Fibroblast of peridontal ligament (primary cell): ENCODE results near the gene OR52W1.
A peak's percentile ranks its signal among the peaks of the same experiment; 100 is the strongest.

Experiments used
- DNase-seq: peaks from one replicate; pipeline ENCODE4 v3.0.0-alpha.2; 2010; ENCODE audit errors: extremely low read depth

The OR52W1 gene

GRCh38 chr11:6199174-6199810, at the start of gene OR52W1:
OR52W1 (plus strand) TSS chr11:6199224; CDS start chr11:6199224, 0 bp downstream.
- no peak for DNase-seq

- no peak for DNase-seq
Measured at GRCh38 chr11:6151117-6151516, 47.9 kb upstream of the OR52W1 start.

- no peak for DNase-seq
Measured at GRCh38 chr11:6152126-6152525, 46.9 kb upstream of the OR52W1 start.

- DNase-seq, result no peak
Measured at GRCh38 chr11:6156628-6157359, 42.2 kb upstream of the OR52W1 start.

GRCh38 chr11:6170226-6170625, 28.8 kb upstream of the OR52W1 start, which contains the start of gene OR52B2:
OR52B2 (minus strand) TSS chr11:6170326; CDS start chr11:6170326, 0 bp downstream.
- no peak for DNase-seq

GRCh38 chr11:6175440-6175839, 23.6 kb upstream of the OR52W1 start:
- DNase-seq, result no peak

GRCh38 chr11:6191742-6192141, 7.3 kb upstream of the OR52W1 start:
- DNase-seq, result no peak

GRCh38 chr11:6194065-6194581, 4.9 kb upstream of the OR52W1 start:
- no peak for DNase-seq

GRCh38 chr11:6196396-6196795, 2.6 kb upstream of the OR52W1 start:
- no peak for DNase-seq

- DNase-seq, result no peak
Measured at GRCh38 chr11:6197466-6198200, 1.4 kb upstream of the OR52W1 start.

GRCh38 chr11:6200975-6201374, 2.0 kb downstream of the OR52W1 start:
- no peak for DNase-seq

GRCh38 chr11:6201481-6201880, 2.5 kb downstream of the OR52W1 start:
- DNase-seq, result no peak

- peak; percentile 3 for DNase-seq
Measured at GRCh38 chr11:6202041-6202440, 3.0 kb downstream of the OR52W1 start.

GRCh38 chr11:6203327-6203726, 4.3 kb downstream of the OR52W1 start:
- no peak for DNase-seq

GRCh38 chr11:6204706-6205105, 5.7 kb downstream of the OR52W1 start:
- DNase-seq, result no peak

- DNase-seq, result no peak
Measured at GRCh38 chr11:6205366-6205765, 6.3 kb downstream of the OR52W1 start, which contains the start of gene C11orf42. C11orf42 (plus strand) TSS chr11:6205557; CDS start chr11:6205616, 59 bp downstream.

- DNase-seq, result peak; percentile 2
Measured at GRCh38 chr11:6206456-6207180, 7.6 kb downstream of the OR52W1 start.

GRCh38 chr11:6209801-6210200, 10.8 kb downstream of the OR52W1 start:
- no peak for DNase-seq

GRCh38 chr11:6210274-6210955, 11.4 kb downstream of the OR52W1 start:
- DNase-seq, result peak; percentile 10

GRCh38 chr11:6214530-6214929, 15.5 kb downstream of the OR52W1 start:
- DNase-seq, result no peak

GRCh38 chr11:6216501-6216900, 17.5 kb downstream of the OR52W1 start:
- no peak for DNase-seq
